ENCODE results near the gene ALOX5. TPM values are rescaled to one million over a fixed set of nuclear protein-coding genes. Genes with fewer than 3 reads are reported as not detected.

Gene ALOX5
- total and polyA plus RNA-seq, 10 donors: 69.3 to 357 (median 154) TPM

DNA sequence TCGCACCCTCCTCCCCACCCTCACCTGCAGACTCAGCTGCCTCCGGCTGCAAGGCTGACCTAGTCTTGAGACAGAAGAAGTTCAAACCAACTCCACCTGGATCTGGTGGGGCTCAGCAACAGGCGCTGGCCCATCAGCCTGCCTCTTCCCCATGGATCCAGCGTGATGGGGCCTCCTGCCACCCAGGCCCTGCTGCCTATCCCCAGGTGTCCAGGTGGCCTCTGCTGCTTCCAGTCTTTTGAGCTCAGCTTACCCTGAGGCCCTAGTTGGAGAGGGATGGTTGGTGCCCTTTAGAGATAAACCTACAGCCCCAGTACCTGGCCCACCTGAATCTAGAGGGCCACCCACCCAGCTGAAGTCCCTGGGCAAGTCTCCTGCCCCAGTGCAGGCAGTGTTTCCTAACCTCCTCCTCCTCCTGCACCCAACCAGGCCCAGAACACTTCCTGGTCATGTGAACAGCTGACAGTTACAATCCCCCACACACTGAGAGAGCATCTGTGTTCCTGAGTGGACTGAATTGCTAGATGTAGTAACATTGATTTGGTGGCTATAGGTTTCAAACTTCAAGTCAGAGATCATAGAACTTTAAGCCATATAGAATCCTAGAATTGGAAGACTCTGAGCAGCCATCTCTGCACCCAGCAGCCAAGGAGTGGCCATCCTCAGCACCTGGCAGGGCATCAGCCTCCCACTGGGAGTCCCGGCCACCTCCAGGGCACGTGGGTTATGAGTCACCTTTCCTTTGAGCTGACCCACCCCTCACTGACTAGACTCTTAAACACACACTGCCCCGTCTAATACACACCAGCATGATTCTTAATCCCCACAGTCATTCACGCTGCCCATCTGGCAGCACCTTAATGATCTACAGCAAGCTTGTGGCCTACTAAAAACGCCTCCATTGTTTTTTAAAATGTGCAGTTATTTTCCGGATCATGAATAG lies 51.9 kb downstream of the ALOX5 start:
- Histone ChIP-seq H3K27me3 (replicated peaks in 1 of 7) (peaks cover 0 to 23% (median 0%) of the 10 kb centered on the region in 7 donors), H3K4me1 (peaks cover 6 to 52% (median 13%) of the 10 kb centered on the region in 6 donors), H3K36me3 (peaks cover 0 to 97% (median 24%) of the 10 kb centered on the region in 6 donors), H3K27ac (peak overlapping the region in 3 of 8 donors; percentile 42 to 97 (median 46)), H3K4me3 (no peak overlapping the region), H3K9me3 (no peaks in the 10 kb centered on the region)
- TF ChIP-seq POLR2AphosphoS5 (IDR thresholded peaks at IDR 0.05): no peak
- TF ChIP-seq, protein P1, sequence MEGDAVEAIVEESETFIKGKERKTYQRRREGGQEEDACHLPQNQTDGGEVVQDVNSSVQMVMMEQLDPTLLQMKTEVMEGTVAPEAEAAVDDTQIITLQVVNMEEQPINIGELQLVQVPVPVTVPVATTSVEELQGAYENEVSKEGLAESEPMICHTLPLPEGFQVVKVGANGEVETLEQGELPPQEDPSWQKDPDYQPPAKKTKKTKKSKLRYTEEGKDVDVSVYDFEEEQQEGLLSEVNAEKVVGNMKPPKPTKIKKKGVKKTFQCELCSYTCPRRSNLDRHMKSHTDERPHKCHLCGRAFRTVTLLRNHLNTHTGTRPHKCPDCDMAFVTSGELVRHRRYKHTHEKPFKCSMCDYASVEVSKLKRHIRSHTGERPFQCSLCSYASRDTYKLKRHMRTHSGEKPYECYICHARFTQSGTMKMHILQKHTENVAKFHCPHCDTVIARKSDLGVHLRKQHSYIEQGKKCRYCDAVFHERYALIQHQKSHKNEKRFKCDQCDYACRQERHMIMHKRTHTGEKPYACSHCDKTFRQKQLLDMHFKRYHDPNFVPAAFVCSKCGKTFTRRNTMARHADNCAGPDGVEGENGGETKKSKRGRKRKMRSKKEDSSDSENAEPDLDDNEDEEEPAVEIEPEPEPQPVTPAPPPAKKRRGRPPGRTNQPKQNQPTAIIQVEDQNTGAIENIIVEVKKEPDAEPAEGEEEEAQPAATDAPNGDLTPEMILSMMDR (IDR thresholded peaks at IDR 0.05 in 8 of 11, conservative IDR thresholded peaks at IDR 0.05 in 3 of 11): no peak
- no peak for TF ChIP-seq POLR2A (IDR thresholded peaks at IDR 0.05)
- peak; percentile 69 for DNase-seq
- WGBS, 5 donors: 73 to 86% (median 80%) methylated on average over 9 to 10 of the region's 10 CpGs
- intact Hi-C loops (cut with DNase I; ENCODE audit: low total_unique reads): no loop called here

DNA sequence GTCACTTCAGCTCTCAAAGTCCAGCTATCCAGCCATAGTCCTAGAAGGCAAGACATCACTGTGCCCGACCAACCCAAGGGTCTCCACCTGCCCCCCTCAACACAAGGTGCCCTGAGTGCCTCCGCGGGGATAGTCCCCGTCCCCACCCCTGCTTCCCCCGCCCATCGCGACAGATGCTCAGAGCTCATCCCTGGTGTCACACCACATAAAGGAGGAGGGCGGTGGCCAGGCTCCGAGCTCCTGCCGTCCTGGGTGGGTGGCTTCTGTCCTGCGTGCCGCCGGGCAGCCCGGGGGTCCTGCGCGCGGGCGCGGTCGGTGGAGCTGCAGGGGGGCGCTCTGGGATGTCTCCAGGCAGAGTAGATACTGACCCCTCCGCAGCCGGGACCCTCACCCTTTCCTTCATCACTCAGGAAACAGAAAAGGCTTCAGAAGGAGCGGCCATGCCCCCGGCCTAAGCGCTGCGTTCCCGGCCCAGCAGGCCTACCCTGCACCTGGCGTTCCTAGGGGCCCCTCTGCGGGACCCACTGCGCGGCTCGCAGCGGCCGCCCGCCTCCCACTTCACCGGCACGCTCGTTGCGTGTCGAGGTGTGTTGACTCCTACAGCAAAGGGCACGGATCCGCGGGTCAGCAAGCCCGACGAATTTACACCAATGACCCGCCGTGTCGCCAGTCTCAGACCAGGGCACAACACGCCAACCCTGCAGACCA lies 53.4 kb downstream of the ALOX5 start:
- H3K36me3 ChIP-seq: peaks cover 0 to 100% (median 24%) of the 10 kb centered on the region in 6 donors
- H3K9me3 ChIP-seq: no peaks in the 10 kb centered on the region
- peaks cover 0 to 23% (median 0%) of the 10 kb centered on the region in 7 donors for H3K27me3 ChIP-seq (replicated peaks in 1 of 7)
- H3K4me1 ChIP-seq: peaks cover 0 to 37% (median under 1%) of the 10 kb centered on the region in 6 donors
- WGBS, 5 donors: 55 to 88% (median 65%) methylated on average over 33 to 50 of the region's 50 CpGs
- no peak overlapping the region for H3K27ac ChIP-seq
- no peak overlapping the region for H3K4me3 ChIP-seq
- intact Hi-C loops (cut with DNase I; ENCODE audit: low total_unique reads): no loop called here
- peak; percentile 73 for DNase-seq
- TF ChIP-seq POLR2AphosphoS5 (IDR thresholded peaks at IDR 0.05): peak in 1 of 3 donors; percentile 52
- TF ChIP-seq, protein P1 (IDR thresholded peaks at IDR 0.05 in 8 of 11, conservative IDR thresholded peaks at IDR 0.05 in 3 of 11): no peak

DNA sequence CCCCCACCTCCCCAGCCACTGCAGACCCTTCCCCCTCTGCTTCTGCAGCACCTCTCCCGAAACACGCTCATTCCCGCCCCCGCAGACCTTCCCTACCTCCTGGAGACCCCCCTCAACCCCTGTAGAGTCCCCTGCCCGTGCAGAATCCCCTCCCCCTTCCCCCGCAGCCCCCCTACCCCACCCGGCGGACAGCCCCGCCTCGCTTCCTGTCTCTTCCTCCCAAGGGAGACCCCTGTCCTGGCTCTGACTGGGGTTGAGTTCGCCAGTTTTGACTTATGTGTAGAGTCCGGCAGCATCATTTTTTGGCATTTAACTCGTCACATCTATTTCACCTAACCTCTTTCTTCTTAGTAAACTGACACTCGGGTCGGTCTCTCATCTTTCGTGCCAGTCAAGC lies 54.0 kb downstream of the ALOX5 start:
- Histone ChIP-seq H3K27ac (no peak overlapping the region), H3K4me3 (no peak overlapping the region), H3K36me3 (peaks cover 0 to 100% (median 24%) of the 10 kb centered on the region in 6 donors), H3K4me1 (peaks cover 0 to 31% (median 1%) of the 10 kb centered on the region in 6 donors), H3K9me3 (no peaks in the 10 kb centered on the region), H3K27me3 (replicated peaks in 1 of 7) (peaks cover 0 to 23% (median 0%) of the 10 kb centered on the region in 7 donors)
- 49 to 62% (median 53%) methylated on average over 16 of the region's 16 CpGs for WGBS, 5 donors
- TF ChIP-seq, protein P1 (IDR thresholded peaks at IDR 0.05 in 8 of 11, conservative IDR thresholded peaks at IDR 0.05 in 3 of 11): no peak
- TF ChIP-seq POLR2A (IDR thresholded peaks at IDR 0.05): no peak
- no peak for TF ChIP-seq POLR2AphosphoS5 (IDR thresholded peaks at IDR 0.05)
- no peak for DNase-seq
- intact Hi-C loops (cut with DNase I; ENCODE audit: low total_unique reads): no loop called here

All from spleen (tissue), 11 donors.